Measurements from ENCODE around the gene USP54. TPM values are rescaled to one million over a fixed set of nuclear protein-coding genes. Genes with fewer than 3 reads are reported as not detected.

Gene USP54
- total and polyA plus RNA-seq, 9 of the 15 experiments (the other 6 are each of a cell fraction or from before 2014, with no cell fraction given), result 3.8 to 40.1 (median 16.9) TPM

DNA sequence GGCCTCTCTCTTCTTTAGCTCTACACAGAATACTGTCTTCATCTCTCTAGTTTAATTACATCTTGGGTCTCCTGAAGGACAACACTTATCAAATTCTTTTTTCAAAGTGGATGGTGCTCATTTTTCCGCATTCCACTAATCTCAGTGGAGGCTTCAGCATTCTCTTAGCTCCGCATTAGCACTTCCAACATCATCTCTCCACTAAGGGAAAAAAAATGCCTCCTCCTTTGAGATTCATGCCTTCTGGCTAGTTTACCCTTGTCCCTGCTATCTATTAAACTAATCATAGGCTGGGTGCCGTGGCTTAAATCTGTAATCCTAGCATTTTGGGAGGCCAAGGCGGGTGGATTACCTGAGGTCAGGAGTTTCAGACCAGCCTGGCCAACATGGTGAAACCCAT lies 104.5 kb downstream of the USP54 start:
- Histone ChIP-seq H3K4me1 (replicated peaks in 1 of 2; ENCODE audit: control insufficient read depth in 2 of 2, insufficient read depth in 2 of 2, low read length in 2 of 2) (no peaks in the 10 kb centered on the region), H3K4me2 (ENCODE audit: insufficient read depth, low read length) (no peak overlapping the region), H3K9me1 (ENCODE audit: control insufficient read depth, insufficient read depth, low read length) (no peaks in the 10 kb centered on the region), H3K27ac (ENCODE audit: extremely low read depth, low read depth, low read length) (no peak overlapping the region), H3K4me3 (no peak overlapping the region), H4K20me1 (replicated peaks; ENCODE audit: control insufficient read depth, insufficient read depth, low read length) (no peaks in the 10 kb centered on the region), H3K27me3 (ENCODE audit: control insufficient read depth in 2 of 2, insufficient read depth in 2 of 2, low read length in 2 of 2) (no peaks in the 10 kb centered on the region), H3K9me3 (replicated peaks; ENCODE audit: control insufficient read depth, insufficient read depth, low read depth, low read length) (no peaks in the 10 kb centered on the region), H3K79me2 (ENCODE audit: control insufficient read depth, insufficient read depth, low read length) (peaks cover 28% of the 10 kb centered on the region), H3K9ac (ENCODE audit: insufficient read depth in 1 of 2, low read depth in 2 of 2, low read length in 2 of 2) (no peak overlapping the region), H2AFZ (ENCODE audit: low read depth, low read length) (no peak overlapping the region), H3K36me3 (ENCODE audit: control insufficient read depth, insufficient read depth, low read length) (peaks cover 11% of the 10 kb centered on the region)
- 95% methylated on average over 4 of the region's 4 CpGs for WGBS (ENCODE audit: insufficient coverage, low coverage, missing lambda C conversion rate)
- in situ Hi-C loops (cut with MboI) (no loop called here), intact Hi-C loops (cut with micrococcal nuclease) (no loop called here)
- ATAC-seq (no peak), FAIRE-seq (no peak), DNase-seq (ENCODE audit: extremely low read depth in 1 of 4, low spot score in 3 of 4) (no peak)
- POLR2A ChIA-PET, result interaction anchor here (1.6 kb wide), 1 partner anchor 9 kb away, joined by 4 read pairs; the partner anchor contains the start of gene PPP3CB
- CTCF ChIA-PET (ENCODE audit: low intra/inter-chr PET ratio), result no interaction called here
- TF ChIP-seq SAP30 (IDR thresholded peaks at IDR 0.05; ENCODE audit: borderline replicate concordance, insufficient read depth, low read depth, low read length, poor library complexity, severe bottlenecking) (no peak), HDAC8 (tag; IDR thresholded peaks at IDR 0.05) (no peak), ARNT (IDR thresholded peaks at IDR 0.05) (no peak), BRCA1 (IDR thresholded peaks at IDR 0.05) (no peak), BRCA1 (CRISPR knock-in tag; IDR thresholded peaks at IDR 0.05) (no peak), RUNX1 (IDR thresholded peaks at IDR 0.05; ENCODE audit: low read depth) (no peak), ELF1 (tag; IDR thresholded peaks at IDR 0.05) (no peak), ZFP30 (CRISPR knock-in tag; IDR thresholded peaks at IDR 0.05; ENCODE audit: borderline replicate concordance) (no peak)
- TF ChIP-seq, protein P1, sequence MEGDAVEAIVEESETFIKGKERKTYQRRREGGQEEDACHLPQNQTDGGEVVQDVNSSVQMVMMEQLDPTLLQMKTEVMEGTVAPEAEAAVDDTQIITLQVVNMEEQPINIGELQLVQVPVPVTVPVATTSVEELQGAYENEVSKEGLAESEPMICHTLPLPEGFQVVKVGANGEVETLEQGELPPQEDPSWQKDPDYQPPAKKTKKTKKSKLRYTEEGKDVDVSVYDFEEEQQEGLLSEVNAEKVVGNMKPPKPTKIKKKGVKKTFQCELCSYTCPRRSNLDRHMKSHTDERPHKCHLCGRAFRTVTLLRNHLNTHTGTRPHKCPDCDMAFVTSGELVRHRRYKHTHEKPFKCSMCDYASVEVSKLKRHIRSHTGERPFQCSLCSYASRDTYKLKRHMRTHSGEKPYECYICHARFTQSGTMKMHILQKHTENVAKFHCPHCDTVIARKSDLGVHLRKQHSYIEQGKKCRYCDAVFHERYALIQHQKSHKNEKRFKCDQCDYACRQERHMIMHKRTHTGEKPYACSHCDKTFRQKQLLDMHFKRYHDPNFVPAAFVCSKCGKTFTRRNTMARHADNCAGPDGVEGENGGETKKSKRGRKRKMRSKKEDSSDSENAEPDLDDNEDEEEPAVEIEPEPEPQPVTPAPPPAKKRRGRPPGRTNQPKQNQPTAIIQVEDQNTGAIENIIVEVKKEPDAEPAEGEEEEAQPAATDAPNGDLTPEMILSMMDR (IDR thresholded peaks at IDR 0.05 in 2 of 3, conservative IDR thresholded peaks at IDR 0.05 in 1 of 3; ENCODE audit: insufficient read depth in 2 of 3, low read depth in 1 of 3, low read length in 3 of 3), result no peak
- no TSS peak for BruUV-seq (replicated peaks)

All from K562 (cell line).